ENCODE data around the gene WDR17. TPM values are rescaled to one million over a fixed set of nuclear protein-coding genes. Genes with fewer than 3 reads are reported as not detected.

The WDR17 gene
- total RNA-seq, 1 donor from 2014 or later, result 0.17 TPM

DNA sequence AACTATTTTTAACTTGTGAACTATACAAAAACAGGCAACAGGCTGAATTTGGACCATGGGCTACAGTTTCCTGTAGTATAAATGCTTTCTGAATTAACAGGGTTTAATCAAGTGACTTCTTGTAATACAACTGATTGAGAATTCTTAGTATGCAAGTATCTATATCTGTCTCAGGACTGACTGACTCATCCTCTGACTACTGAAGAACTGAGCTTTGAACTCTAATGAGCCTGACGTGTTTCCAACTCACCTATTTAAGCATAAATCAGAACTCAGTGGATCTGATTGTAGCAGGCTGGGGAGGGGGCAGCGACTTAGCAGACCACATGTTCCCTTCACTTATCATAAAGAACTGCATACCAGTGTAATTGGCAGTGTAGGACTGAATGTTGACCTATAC lies 122.0 kb downstream of the WDR17 start:
- peak overlapping the region; percentile 18 for H3K4me3 ChIP-seq (ENCODE audit: low read depth, low read length)
- TF ChIP-seq, protein P1, sequence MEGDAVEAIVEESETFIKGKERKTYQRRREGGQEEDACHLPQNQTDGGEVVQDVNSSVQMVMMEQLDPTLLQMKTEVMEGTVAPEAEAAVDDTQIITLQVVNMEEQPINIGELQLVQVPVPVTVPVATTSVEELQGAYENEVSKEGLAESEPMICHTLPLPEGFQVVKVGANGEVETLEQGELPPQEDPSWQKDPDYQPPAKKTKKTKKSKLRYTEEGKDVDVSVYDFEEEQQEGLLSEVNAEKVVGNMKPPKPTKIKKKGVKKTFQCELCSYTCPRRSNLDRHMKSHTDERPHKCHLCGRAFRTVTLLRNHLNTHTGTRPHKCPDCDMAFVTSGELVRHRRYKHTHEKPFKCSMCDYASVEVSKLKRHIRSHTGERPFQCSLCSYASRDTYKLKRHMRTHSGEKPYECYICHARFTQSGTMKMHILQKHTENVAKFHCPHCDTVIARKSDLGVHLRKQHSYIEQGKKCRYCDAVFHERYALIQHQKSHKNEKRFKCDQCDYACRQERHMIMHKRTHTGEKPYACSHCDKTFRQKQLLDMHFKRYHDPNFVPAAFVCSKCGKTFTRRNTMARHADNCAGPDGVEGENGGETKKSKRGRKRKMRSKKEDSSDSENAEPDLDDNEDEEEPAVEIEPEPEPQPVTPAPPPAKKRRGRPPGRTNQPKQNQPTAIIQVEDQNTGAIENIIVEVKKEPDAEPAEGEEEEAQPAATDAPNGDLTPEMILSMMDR (conservative IDR thresholded peaks at IDR 0.05; ENCODE audit: low read depth, low read length), result no peak
- DNase-seq (ENCODE audit: low read depth), result peak; percentile 90

DNA sequence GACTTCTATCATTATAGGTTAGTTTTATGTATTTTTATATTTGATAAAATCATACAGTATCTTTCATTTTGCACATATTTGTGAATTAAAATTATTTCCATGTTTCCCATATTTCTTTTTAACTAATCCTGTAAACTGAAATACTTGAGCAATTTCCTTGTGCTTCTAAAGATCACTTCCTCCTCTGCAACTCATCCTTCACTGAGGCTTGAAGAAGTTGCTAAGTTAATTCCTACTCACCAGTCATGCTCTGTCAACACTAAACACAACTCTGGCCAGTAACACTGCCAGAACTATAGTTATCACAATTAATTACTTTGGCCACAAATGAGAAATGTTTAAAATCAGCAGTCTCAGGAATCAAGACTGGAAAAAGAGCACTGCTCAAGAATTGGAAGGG lies 123.0 kb downstream of the WDR17 start:
- DNase-seq (ENCODE audit: low read depth), result peak; percentile 61
- TF ChIP-seq, protein P1 (conservative IDR thresholded peaks at IDR 0.05; ENCODE audit: low read depth, low read length), result no peak
- peak overlapping the region; percentile 12 for H3K4me3 ChIP-seq (ENCODE audit: low read depth, low read length)

DNA sequence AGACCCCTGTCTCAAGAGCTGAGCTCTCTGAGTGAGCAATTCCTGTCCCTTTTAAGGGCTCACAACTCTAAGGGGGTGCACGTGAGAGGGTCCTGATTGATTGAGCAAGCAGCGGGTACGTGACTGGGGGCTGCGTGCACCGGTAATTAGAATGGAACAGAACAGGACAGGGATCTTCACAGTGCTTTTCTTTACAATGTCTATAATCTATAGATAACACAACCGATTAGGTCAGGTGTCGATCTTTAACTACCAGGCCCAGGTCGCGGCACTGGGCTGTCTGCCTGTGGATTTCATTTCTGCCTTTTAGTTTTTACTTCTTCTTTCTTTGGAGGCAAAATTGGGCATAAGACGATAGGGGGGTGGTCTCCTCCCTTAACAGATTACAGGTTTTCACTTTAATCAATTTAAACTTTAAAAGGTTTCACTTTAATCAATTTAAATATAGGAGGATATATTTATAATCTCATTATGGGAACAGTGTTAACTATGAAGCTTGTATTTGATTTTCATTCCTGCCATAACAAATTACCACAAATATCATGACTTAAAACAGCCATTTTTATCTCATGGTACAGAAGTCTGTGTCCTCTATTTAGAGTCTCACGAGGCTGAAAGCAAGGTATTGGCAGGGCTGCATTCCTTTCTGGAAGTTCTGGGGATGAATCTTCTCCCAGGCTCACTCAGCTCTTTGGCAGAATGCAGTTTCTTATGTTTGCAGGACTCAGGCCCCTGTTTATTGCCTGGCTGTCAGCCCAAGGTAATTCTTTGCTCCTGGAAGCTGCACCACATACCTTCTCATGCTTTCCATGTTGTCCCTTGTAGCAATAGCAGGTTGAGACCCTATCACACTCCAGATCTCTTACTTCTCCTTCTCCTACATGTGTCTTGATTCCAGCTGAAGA lies 124.5 kb downstream of the WDR17 start:
- TF ChIP-seq, protein P1 (conservative IDR thresholded peaks at IDR 0.05; ENCODE audit: low read depth, low read length), result no peak
- DNase-seq (ENCODE audit: low read depth), result no peak
- no peak overlapping the region for H3K4me3 ChIP-seq (ENCODE audit: low read depth, low read length)

DNA sequence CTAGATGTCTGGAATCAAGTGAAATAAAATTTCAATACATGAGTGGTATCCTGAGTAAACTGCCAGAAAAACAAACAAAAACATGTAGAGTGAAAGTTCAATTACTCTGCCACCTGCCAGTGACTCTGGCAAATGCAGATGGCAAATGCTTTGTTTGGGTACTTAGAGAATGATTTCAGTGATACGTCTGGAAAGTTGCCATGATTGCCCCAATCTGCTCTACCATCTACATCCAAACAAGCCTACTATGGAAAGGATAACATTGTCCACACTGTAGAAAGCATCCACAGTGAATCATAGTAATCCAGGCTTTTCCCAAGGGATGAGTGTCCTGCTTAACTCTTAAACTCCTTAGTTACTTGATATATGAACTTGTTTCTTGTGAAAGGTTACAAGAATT lies 126.3 kb downstream of the WDR17 start:
- no peak overlapping the region for H3K4me3 ChIP-seq (ENCODE audit: low read depth, low read length)
- TF ChIP-seq, protein P1 (conservative IDR thresholded peaks at IDR 0.05; ENCODE audit: low read depth, low read length), result peak; percentile 32
- no peak for DNase-seq (ENCODE audit: low read depth)

DNA sequence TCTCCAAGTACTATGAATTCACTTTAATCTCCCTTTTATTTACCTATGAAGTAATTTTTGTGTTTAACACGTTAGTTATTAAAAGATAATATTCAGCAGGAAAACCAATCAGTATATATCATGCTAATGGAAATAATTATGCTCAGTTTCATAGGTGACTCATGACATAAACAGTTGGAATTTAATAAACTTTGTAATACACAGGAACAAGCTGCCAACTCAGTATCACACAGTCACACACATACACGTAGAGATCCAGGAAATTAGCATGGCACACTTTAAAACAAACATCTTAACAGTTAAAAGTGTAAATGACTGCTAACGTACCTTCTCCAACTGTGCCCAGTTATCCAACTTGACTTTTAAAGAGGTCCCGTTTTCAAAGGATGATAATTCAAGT lies 127.5 kb downstream of the WDR17 start:
- no peak for DNase-seq (ENCODE audit: low read depth)
- TF ChIP-seq, protein P1 (conservative IDR thresholded peaks at IDR 0.05; ENCODE audit: low read depth, low read length), result no peak

DNA sequence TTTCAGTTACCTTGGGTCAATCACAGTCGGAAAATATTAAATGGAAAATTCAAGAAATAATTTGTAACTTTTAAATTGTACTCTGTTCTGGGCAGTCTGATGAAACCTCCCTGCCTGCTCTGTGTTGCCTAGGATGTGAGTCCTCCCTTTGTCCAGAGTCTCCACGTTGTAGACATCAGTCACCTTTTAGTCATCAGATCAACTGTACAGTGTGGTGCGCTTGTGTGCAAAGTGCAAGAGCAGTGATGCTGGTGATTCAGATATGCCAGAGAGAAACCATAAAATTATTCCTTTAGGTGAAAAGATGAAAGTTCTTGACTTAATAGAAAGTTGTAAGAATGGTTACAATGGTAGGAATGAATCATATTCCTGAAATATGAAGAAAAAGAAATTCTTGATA lies 128.3 kb downstream of the WDR17 start:
- no peak overlapping the region for H3K4me3 ChIP-seq (ENCODE audit: low read depth, low read length)
- DNase-seq (ENCODE audit: low read depth), result no peak
- TF ChIP-seq, protein P1 (conservative IDR thresholded peaks at IDR 0.05; ENCODE audit: low read depth, low read length), result no peak

More for the DNA sequence above, 127.5 kb downstream of the WDR17 start:
- H3K4me3 ChIP-seq (ENCODE audit: low read depth, low read length), result no peak overlapping the region

All from epithelial cell of proximal tubule (primary cell).